ENCODE results near the gene ZNF236.

GRCh38 chr18:77001979-77002378 lies 179.6 kb downstream of the ZNF236 start:
- TF ChIP-seq SUZ12 (IDR thresholded peaks at IDR 0.05; ENCODE audit: extremely low read depth, insufficient read depth, insufficient read length) (no peak), YY1 (IDR thresholded peaks at IDR 0.05; ENCODE audit: insufficient read depth, insufficient read length) (no peak)

Measured in NT2/D1 (cell line).